H1 (cell line): ENCODE measurements around the gene KPNA6. TPM values are rescaled to one million over a fixed set of nuclear protein-coding genes. Genes with fewer than 3 reads are reported as not detected.

Experiments used
- CTCF ChIA-PET: fragments of 300-600 bp; sonication (Branson Sonifier 250); formaldehyde crosslinking; loops from one replicate; lab custom pipeline; 2021; ENCODE audit not compliant: partially characterized antibody; lab: Charles Lee
- POLR2A ChIA-PET: fragments of 300-600 bp; sonication (Branson Sonifier 250); formaldehyde crosslinking; loops from one replicate; lab custom pipeline; 2021; ENCODE audit warnings: inconsistent platforms; ENCODE audit not compliant: partially characterized antibody; lab: Charles Lee
- DNase-seq, 2 experiments: peaks; one replicate each; pipeline versions ENCODE4 v3.0.0 to v3.0.0-alpha.2; 2010 to 2022; ENCODE audit warnings: low spot score in 2 of 2, low read depth in 1 of 2, mixed read lengths in 1 of 2
- FAIRE-seq: peaks from 2 replicates; lab custom pipeline; 2011; peaks lifted over from hg19 to GRCh38; lab: Jason Lieb, UNC
- H2AFZ ChIP-seq: 2 replicates; pipeline ENCODE4 v1.8.1; 2012; ENCODE audit warnings: low read length, inconsistent platforms
- H2AK5ac ChIP-seq: 2 replicates; pipeline ENCODE4 v1.6.1; 2013; ENCODE audit warnings: low read depth, low read length
- H2BK120ac ChIP-seq: replicated peaks from 2 replicates; pipeline ENCODE3; 2013; ENCODE audit warnings: low read depth, low read length, inconsistent platforms
- H2BK12ac ChIP-seq: 2 replicates; pipeline ENCODE4 v1.6.1; 2013; ENCODE audit warnings: low read depth, low read length
- H2BK15ac ChIP-seq: 2 replicates; pipeline ENCODE4 v1.6.1; 2013; ENCODE audit warnings: low read length
- H2BK20ac ChIP-seq: 2 replicates; pipeline ENCODE4 v1.6.1; 2013; ENCODE audit warnings: low read length
- H2BK5ac ChIP-seq: 2 replicates; pipeline ENCODE4 v1.6.1; 2013; ENCODE audit warnings: low read depth, low read length
- H3K14ac ChIP-seq: 2 replicates; pipeline ENCODE4 v1.6.1; 2013; ENCODE audit warnings: inconsistent platforms; ENCODE audit not compliant: insufficient read length
- H3K18ac ChIP-seq: 2 replicates; pipeline ENCODE4 v1.6.1; 2013; ENCODE audit warnings: low read length; ENCODE audit errors: extremely low read depth
- H3K23ac ChIP-seq: 2 replicates; pipeline ENCODE4 v1.6.1; 2013; ENCODE audit warnings: inconsistent platforms; ENCODE audit not compliant: insufficient read length
- H3K23me2 ChIP-seq: 2 replicates; pipeline ENCODE4 v1.6.1; 2013; ENCODE audit warnings: low read depth, low read length
- H3K27ac ChIP-seq: 2 replicates; pipeline ENCODE4 v1.6.1; 2011; ENCODE audit warnings: low read depth, low read length, inconsistent platforms
- H3K27me3 ChIP-seq, 4 experiments: replicated peaks in 1 of 4; 1 replicate in 1 of 4; 2 replicates in 3 of 4; pipeline versions ENCODE4 v1.6.1 to v1.8.1; 2011 to 2013; ENCODE audit warnings: low read length in 3 of 4, mild to moderate bottlenecking in 3 of 4, inconsistent platforms in 2 of 4, mixed read lengths in 2 of 4, moderate library complexity in 1 of 4; ENCODE audit not compliant: control insufficient read depth in 3 of 4, insufficient read depth in 3 of 4; ENCODE audit errors: extremely low read depth in 1 of 4
- H3K36me3 ChIP-seq, 4 experiments: 2 replicates each; pipeline versions ENCODE4 v1.6.1 to v1.8.1; 2011 to 2013; ENCODE audit warnings: mild to moderate bottlenecking in 4 of 4, low read length in 3 of 4, moderate library complexity in 2 of 4, control low read depth in 1 of 4, inconsistent platforms in 1 of 4; ENCODE audit not compliant: insufficient read depth in 4 of 4, control insufficient read depth in 2 of 4
- H3K4ac ChIP-seq: replicated peaks from 2 replicates; pipeline ENCODE3; 2013; ENCODE audit warnings: low read length, low read depth, mixed read lengths, inconsistent platforms; ENCODE audit not compliant: insufficient read length
- H3K4me1 ChIP-seq, 4 experiments: replicated peaks in 1 of 4; 1 replicate in 1 of 4; 2 replicates in 3 of 4; pipeline versions ENCODE4 v1.6.1 to v1.8.1; 2011 to 2013; ENCODE audit warnings: low read length in 3 of 4, inconsistent platforms in 2 of 4, mixed read lengths in 1 of 4; ENCODE audit not compliant: insufficient read depth in 4 of 4, control insufficient read depth in 3 of 4
- H3K4me2 ChIP-seq, 2 experiments: 2 replicates each; pipeline versions ENCODE4 v1.6.1 to v1.8.1; 2011 to 2013; ENCODE audit warnings: low read depth in 2 of 2, low read length in 2 of 2, control low read depth in 1 of 2, inconsistent platforms in 1 of 2, mild to moderate bottlenecking in 1 of 2; ENCODE audit not compliant: insufficient read depth in 1 of 2
- H3K4me3 ChIP-seq, 4 experiments: fragments of 200-600, 300-600 bp in 1 of 4; sonication (generic), shearing (Covaris generic), sonication (Bioruptor Twin) in 1 of 4; 2 replicates each; pipeline versions ENCODE4 v1.5.1 to v1.8.1; 2011 to 2016; ENCODE audit warnings: low read length in 4 of 4, low read depth in 3 of 4, control low read depth in 2 of 4, inconsistent platforms in 2 of 4, mild to moderate bottlenecking in 2 of 4, mixed read lengths in 1 of 4, moderate library complexity in 1 of 4; ENCODE audit not compliant: insufficient read depth in 2 of 4; ENCODE audit errors: extremely low read depth in 1 of 4
- H3K56ac ChIP-seq: replicated peaks from 2 replicates; pipeline ENCODE3; 2013; ENCODE audit warnings: low read depth, mild to moderate bottlenecking, mixed read lengths, low read length, inconsistent platforms; ENCODE audit not compliant: insufficient read length
- H3K79me1 ChIP-seq: 2 replicates; pipeline ENCODE4 v1.6.1; 2013; ENCODE audit warnings: low read depth, low read length, control low read depth
- H3K79me2 ChIP-seq, 2 experiments: 2 replicates each; pipeline versions ENCODE4 v1.6.1 to v1.8.1; 2012 to 2013; ENCODE audit warnings: low read length in 2 of 2, mild to moderate bottlenecking in 2 of 2, inconsistent platforms in 1 of 2; ENCODE audit not compliant: insufficient read depth in 2 of 2, control insufficient read depth in 1 of 2
- H3K9ac ChIP-seq, 4 experiments: replicated peaks in 1 of 4; 1 replicate in 1 of 4; 2 replicates in 3 of 4; pipeline versions ENCODE4 v1.6.1 to v1.8.1; 2011 to 2013; ENCODE audit warnings: low read depth in 3 of 4, low read length in 3 of 4, control low read depth in 2 of 4, mild to moderate bottlenecking in 2 of 4, moderate library complexity in 2 of 4, inconsistent platforms in 1 of 4; ENCODE audit errors: extremely low read depth in 1 of 4
- H3K9me3 ChIP-seq, 2 experiments: 2 replicates each; pipeline versions ENCODE4 v1.6.1 to v1.8.1; 2012 to 2013; ENCODE audit warnings: mild to moderate bottlenecking in 2 of 2, moderate library complexity in 2 of 2, control low read depth in 1 of 2, inconsistent platforms in 1 of 2, low read depth in 1 of 2, low read length in 1 of 2, mixed read lengths in 1 of 2; ENCODE audit not compliant: insufficient read depth in 2 of 2
- H4K20me1 ChIP-seq, 2 experiments: replicated peaks in 1 of 2; 2 replicates each; pipeline versions ENCODE3 to v1.8.1; 2011 to 2013; ENCODE audit warnings: inconsistent platforms in 2 of 2, low read length in 2 of 2, mild to moderate bottlenecking in 1 of 2; ENCODE audit not compliant: insufficient read depth in 2 of 2, control insufficient read depth in 1 of 2
- H4K5ac ChIP-seq: 2 replicates; pipeline ENCODE4 v1.6.1; 2013; ENCODE audit warnings: low read length, low read depth, mixed read lengths, inconsistent platforms; ENCODE audit not compliant: insufficient read length
- H4K8ac ChIP-seq: 2 replicates; pipeline ENCODE4 v1.8.0; 2013; ENCODE audit warnings: mild to moderate bottlenecking, moderate library complexity, low read length, inconsistent platforms; ENCODE audit not compliant: insufficient read depth; ENCODE audit errors: extremely low read depth
- H4K91ac ChIP-seq: replicated peaks from 2 replicates; pipeline ENCODE3; 2013; ENCODE audit warnings: low read length, mixed read lengths, inconsistent platforms; ENCODE audit not compliant: insufficient read length
- CBX5 ChIP-seq: fragments of 300-800, 300-1000 bp; sonication (generic); IDR thresholded peaks from 2 replicates; pipeline ENCODE4 v1.7.1; 2016; ENCODE audit warnings: antibody characterized with exemption, low read length, low read depth
- POLR2AphosphoS5 ChIP-seq: IDR thresholded peaks from 2 replicates; pipeline ENCODE4 v1.6.1; 2011; ENCODE audit warnings: low read depth, low read length
- WGBS, 2 experiments: shearing (Covaris generic) in 1 of 2; methylation state at CpG; one replicate each; pipeline versions ENCODE4 v1.1.6 to v1.1.7; 2013 to 2015; ENCODE audit warnings: low lambda C conversion rate in 2 of 2, mixed read lengths in 2 of 2, inconsistent platforms in 1 of 2, low coverage in 1 of 2, missing lambda C conversion rate in 1 of 2; ENCODE audit not compliant: insufficient replicate concordance in 2 of 2, insufficient coverage in 1 of 2, insufficient read length in 1 of 2; ENCODE audit errors: extremely low coverage in 1 of 2, missing lambda C conversion rate in 1 of 2; 5-methylcytosine and 5-hydroxymethylcytosine counted together
- polyA plus RNA-seq, 7 experiments: library from polyadenylated mRNA; depleted of rRNA in 3 of 7; stranded (reverse) in 5 of 7; unstranded in 2 of 7; fragments of >200 nt in 5 of 7; fragments of 200-250 nt in 2 of 7; gene quantifications; 1 replicate in 5 of 7; 2 replicates in 1 of 7; 4 replicates in 1 of 7; pipeline versions ENCODE4 v1.2.1 to v1.2.3, GENCODE V29; 2011 to 2013; ENCODE audit warnings: missing spikeins in 2 of 7, mixed read lengths in 2 of 7
- total RNA-seq: library from RNA; stranded (reverse); fragmentation: NEBNext Ultra II Directional; extraction: Animal tissue kit (Norgen Biotek cat#: 25700); gene quantifications from 2 replicates; pipeline ENCODE4 v1.2.1, GENCODE V29; 2021

KPNA6 gene
- total and polyA plus RNA-seq, 2 of the 8 experiments (the other 6 are each of a cell fraction or from before 2014, with no cell fraction given), result 24.2 to 120 TPM

DNA sequence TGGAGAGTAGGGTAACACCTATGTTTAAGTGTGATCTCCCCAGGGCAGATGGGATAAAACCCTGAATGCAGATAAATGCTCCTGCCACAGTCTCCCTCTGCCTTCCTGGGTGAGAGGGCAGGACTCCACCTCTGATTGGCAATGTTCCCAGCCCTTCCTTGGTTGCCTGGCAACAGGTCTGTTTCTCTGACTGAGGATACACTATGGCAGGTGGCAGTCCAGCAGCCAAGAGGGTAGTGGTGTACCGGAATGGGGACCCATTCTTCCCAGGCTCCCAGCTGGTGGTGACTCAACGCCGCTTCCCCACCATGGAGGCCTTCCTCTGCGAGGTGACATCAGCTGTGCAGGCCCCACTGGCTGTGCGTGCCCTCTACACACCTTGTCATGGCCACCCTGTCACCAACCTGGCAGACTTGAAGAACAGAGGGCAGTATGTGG, 101.1 kb downstream of the KPNA6 start, which contains the start of gene DCDC2B:
Gene DCDC2B, plus strand, starts transcription at position 199 of the 438 bp plus-strand sequence. Its CDS starts 5 bp downstream, at position 204.
- FAIRE-seq (no peak), DNase-seq (no peak)
- H3K4me3 ChIP-seq, result no peak within 1 kb of the TSS

More for the DNA sequence above, 101.1 kb downstream of the KPNA6 start, which contains the start of gene DCDC2B:
- Histone ChIP-seq H4K20me1 (peaks cover 0 to 2% of the 10 kb centered on the region in 2 experiments), H2BK5ac (no peak within 1 kb of the TSS), H2AK5ac (no peak within 1 kb of the TSS), H3K18ac (no peak within 1 kb of the TSS), H2BK12ac (no peak within 1 kb of the TSS), H3K14ac (no peak within 1 kb of the TSS), H3K9me3 (no peaks in the 10 kb centered on the region), H3K27me3 (peaks cover 0 to 4% (median 2%) of the 10 kb centered on the region in 4 experiments; a peak in 3 of 7 replicates), H2BK15ac (no peak within 1 kb of the TSS), H2BK120ac (no peak within 1 kb of the TSS), H2AFZ (no peak within 1 kb of the TSS)
- TF ChIP-seq CBX5, result no peak
- 0 out of 2 replicates have a peak, but pooled peaks have one; percentile 3 for TF ChIP-seq POLR2AphosphoS5
- TF ChIP-seq, all 59 proteins: peak for 1
- no peak within 1 kb of the TSS for H3K56ac ChIP-seq
- no peak within 1 kb of the TSS for H3K9ac ChIP-seq
- H3K4me1 ChIP-seq, result peaks cover 0 to 10% (median 2%) of the 10 kb centered on the region in 4 experiments; a peak in 2 of 7 replicates
- H3K79me1 ChIP-seq, result peaks cover 2% of the 10 kb centered on the region; the same call in 1 of the 2 replicates
- H4K91ac ChIP-seq, result no peak within 1 kb of the TSS
- H3K23ac ChIP-seq, result no peak within 1 kb of the TSS
- POLR2A ChIA-PET, result interaction anchor here (1.2 to 8.9 kb wide), 4 partner anchors 11 to 124 kb away, joined by 3 to 91 read pairs (median 10); partner anchors contain the start of genes CCDC28B, EIF3I and TMEM234
- no peak within 1 kb of the TSS; the same call in 1 of the 2 replicates for H4K8ac ChIP-seq
- WGBS, 2 experiments, result 81% methylated on average over 5 of the region's 5 CpGs; no CpG with 5 or more reads in 1 of the 2 experiments
- no peak within 1 kb of the TSS for H3K27ac ChIP-seq
- H3K36me3 ChIP-seq, result no peaks in the 10 kb centered on the region; a peak in 1 of 8 replicates
- peaks cover 8% of the 10 kb centered on the region; the same call in 1 of the 2 replicates for H3K23me2 ChIP-seq
- H3K79me2 ChIP-seq, result no peaks in the 10 kb centered on the region
- no peak within 1 kb of the TSS for H2BK20ac ChIP-seq
- H4K5ac ChIP-seq, result no peak within 1 kb of the TSS
- H3K4ac ChIP-seq, result no peak within 1 kb of the TSS
- CTCF ChIA-PET, result interaction anchor here (1.0 to 1.9 kb wide), 4 partner anchors 12 to 136 kb away, joined by 3 to 7 read pairs (median 4); partner anchors contain the start of gene TMEM39B
- no peak within 1 kb of the TSS for H3K4me2 ChIP-seq
